ENCODE data around the gene PZP. TPM values are rescaled to one million over a fixed set of nuclear protein-coding genes. Genes with fewer than 3 reads are reported as not detected.

PZP gene
- total and polyA plus RNA-seq, 2 of the 13 experiments (the other 11 are each of a cell fraction or from before 2014, with no cell fraction given): 0.07 to 0.89 TPM

- TF ChIP-seq ZNF142 (CRISPR knock-in tag; IDR thresholded peaks at IDR 0.05): no peak
- TF ChIP-seq NR0B2 (CRISPR knock-in tag; IDR thresholded peaks at IDR 0.05): no peak
- no peak for TF ChIP-seq ZNF562 (CRISPR knock-in tag; IDR thresholded peaks at IDR 0.05; ENCODE audit: borderline replicate concordance)
- no peak for TF ChIP-seq ZSCAN9 (CRISPR knock-in tag; IDR thresholded peaks at IDR 0.05; ENCODE audit: borderline replicate concordance)
- no peak for TF ChIP-seq PRPF4 (IDR thresholded peaks at IDR 0.05; ENCODE audit: low read depth, low read length, poor library complexity, severe bottlenecking)
- TF ChIP-seq PRDM4 (CRISPR knock-in tag; IDR thresholded peaks at IDR 0.05; ENCODE audit: borderline replicate concordance): no peak
- TF ChIP-seq ZGPAT (CRISPR knock-in tag; IDR thresholded peaks at IDR 0.05): no peak
- peak; percentile 43; the same call in 1 of the 2 replicates for TF ChIP-seq BCL6 (CRISPR knock-in tag; IDR thresholded peaks at IDR 0.05)
- TF ChIP-seq ATF2 (CRISPR knock-in tag; IDR thresholded peaks at IDR 0.05): no peak
- no peak for TF ChIP-seq MAZ (IDR thresholded peaks at IDR 0.05; ENCODE audit: borderline replicate concordance, low read depth, low read length)
- TF ChIP-seq MAZ (CRISPR knock-in tag; IDR thresholded peaks at IDR 0.05; ENCODE audit: low read depth): no peak
- TF ChIP-seq RCOR2 (CRISPR knock-in tag; IDR thresholded peaks at IDR 0.05): 0 out of 2 replicates have a peak, but pooled peaks have one; percentile 34
- TF ChIP-seq HDAC1 (CRISPR knock-in tag; IDR thresholded peaks at IDR 0.05): peak; percentile 16; the same call in 1 of the 2 replicates
- 0 out of 2 replicates have a peak, but pooled peaks have one; percentile 12 for TF ChIP-seq CEBPG (CRISPR knock-in tag; IDR thresholded peaks at IDR 0.05)
These were observed 44.1 kb upstream of the PZP start (continued) for GRCh38 chr12:9252256-9252655.
